Activated naive CD8-positive, alpha-beta T cell (primary cell): ENCODE measurements around the gene BRAF.
"Not testable (repeated sequence)": the region's sequence is repeated elsewhere in the genome, so short reads cannot be mapped to it uniquely, and the experiment has no call there.

ENCODE experiments used
- H3K27ac Mint-ChIP-seq: one replicate; pipeline ENCODE4 v1.8.0; 2021; ENCODE audit warnings: mixed read lengths
- H3K27me3 Mint-ChIP-seq: one replicate; pipeline ENCODE4 v1.8.0; 2021; ENCODE audit warnings: mixed read lengths
- H3K36me3 Mint-ChIP-seq: one replicate; pipeline ENCODE4 v1.8.0; 2021; ENCODE audit warnings: mixed read lengths
- H3K4me1 Mint-ChIP-seq: one replicate; pipeline ENCODE4 v1.8.0; 2021; ENCODE audit warnings: low read depth, mixed read lengths
- H3K4me3 Mint-ChIP-seq: one replicate; pipeline ENCODE4 v1.8.0; 2021; ENCODE audit warnings: mild to moderate bottlenecking, mixed read lengths
- H3K9me3 Mint-ChIP-seq: one replicate; pipeline ENCODE4 v1.8.0; 2021; ENCODE audit warnings: low read depth, mixed read lengths

The BRAF gene

DNA sequence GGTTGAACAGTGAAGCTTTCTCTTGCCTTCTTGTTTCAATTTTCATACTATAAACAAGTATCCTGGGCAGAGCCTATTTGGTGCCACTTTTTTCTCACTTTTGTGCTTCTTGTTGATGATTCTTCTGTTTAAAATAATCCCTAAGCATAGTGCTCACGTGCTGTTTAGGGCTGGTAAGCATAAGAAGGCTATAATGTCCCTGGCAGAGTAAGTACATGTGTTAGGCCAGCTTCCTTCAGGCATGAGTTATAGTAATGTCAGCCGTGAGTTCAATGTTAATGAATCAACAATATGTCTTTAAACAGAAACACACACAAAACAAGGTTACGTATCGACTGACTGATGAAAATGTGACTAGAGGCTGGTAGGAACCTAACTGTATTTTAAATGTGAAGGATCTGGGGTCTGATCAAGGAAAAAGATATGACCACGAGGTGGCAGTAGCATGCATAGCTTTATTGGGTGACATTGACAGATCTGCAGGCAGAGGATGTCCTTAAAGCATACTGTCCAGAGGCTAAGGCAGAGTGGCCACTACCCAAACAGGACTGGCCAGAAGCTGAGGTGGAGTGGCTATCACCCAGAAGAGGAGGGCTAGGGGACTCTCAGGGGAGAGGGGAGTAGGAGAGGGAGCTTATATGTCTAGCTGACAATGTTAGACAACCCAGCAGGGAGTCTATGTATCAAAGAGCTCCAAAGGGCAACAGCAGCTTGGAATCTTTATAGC, 113.7 kb downstream of the BRAF start:
- Mint-ChIP-seq H3K9me3 (no peaks in the 10 kb centered on the region), H3K27me3 (no peaks in the 10 kb centered on the region), H3K27ac (no peak overlapping the region), H3K4me3 (no peak overlapping the region), H3K4me1 (peaks cover 11% of the 10 kb centered on the region), H3K36me3 (no peaks in the 10 kb centered on the region)

DNA sequence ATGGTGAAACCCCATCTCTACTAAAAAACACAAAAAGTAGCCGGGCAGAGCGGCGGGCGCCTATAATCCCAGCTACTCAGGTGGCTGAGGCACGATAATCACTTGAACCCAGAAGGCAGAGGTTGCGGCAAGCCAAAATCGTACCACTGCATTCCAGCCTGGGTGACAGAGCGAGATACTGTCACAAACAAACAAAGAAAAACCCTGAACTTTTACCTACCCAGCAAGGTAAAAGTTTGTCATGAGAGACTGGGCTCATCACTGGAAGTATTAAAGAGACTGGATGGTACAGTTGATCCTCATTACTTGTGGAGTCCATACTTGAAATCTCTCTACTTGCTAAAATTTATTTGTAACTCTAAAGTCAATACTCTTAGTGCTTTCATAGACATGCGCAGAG, 114.3 kb downstream of the BRAF start:
- Mint-ChIP-seq H3K27ac (no peak overlapping the region), H3K36me3 (no peaks in the 10 kb centered on the region), H3K4me1 (peaks cover 11% of the 10 kb centered on the region), H3K27me3 (no peaks in the 10 kb centered on the region), H3K4me3 (no peak overlapping the region), H3K9me3 (no peaks in the 10 kb centered on the region)

DNA sequence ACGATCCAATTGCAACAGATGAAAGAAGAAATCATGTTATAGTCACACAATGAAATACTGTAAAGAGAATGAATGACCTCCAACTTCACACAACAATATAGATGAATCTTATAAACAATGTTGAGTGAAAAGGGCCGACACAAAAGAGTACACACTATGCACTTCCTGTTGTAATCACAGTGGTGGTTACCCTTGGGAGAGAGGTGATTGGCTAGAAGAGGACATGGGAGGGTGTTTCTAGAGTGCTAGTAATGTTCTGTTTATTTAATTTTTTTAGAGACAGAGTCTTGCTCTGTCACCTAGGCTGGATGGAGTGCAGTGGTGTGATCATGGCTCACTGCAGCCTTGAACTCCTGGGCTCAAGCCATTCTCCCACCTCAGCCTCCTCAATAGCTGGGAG, 145.8 kb downstream of the BRAF start:
- Mint-ChIP-seq H3K27me3 (no peaks in the 10 kb centered on the region), H3K27ac (no peak overlapping the region), H3K4me1 (peaks cover 1% of the 10 kb centered on the region), H3K4me3 (no peak overlapping the region), H3K9me3 (no peaks in the 10 kb centered on the region), H3K36me3 (peaks cover 18% of the 10 kb centered on the region)

DNA sequence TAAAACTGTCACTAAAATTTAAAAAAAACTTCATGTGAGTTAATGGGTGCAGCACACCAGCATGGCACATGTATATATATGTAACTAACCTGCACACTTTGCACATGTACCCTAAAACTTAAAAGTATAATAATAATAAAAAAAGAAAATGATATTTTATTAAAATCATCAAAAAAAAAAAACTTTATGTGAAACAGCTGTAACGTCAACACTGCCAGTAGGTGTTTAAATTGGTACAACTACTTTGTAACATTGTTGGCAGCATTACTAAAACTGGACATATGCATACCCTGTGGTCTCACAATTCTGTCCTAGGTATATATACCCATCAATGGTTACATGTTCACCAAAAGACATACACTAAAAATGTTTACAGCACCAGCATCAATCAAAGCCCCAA, 146.2 kb downstream of the BRAF start:
- H3K27ac Mint-ChIP-seq = no peak overlapping the region
- H3K36me3 Mint-ChIP-seq = peaks cover 21% of the 10 kb centered on the region
- H3K4me3 Mint-ChIP-seq = no peak overlapping the region
- no peaks in the 10 kb centered on the region for H3K27me3 Mint-ChIP-seq
- no peaks in the 10 kb centered on the region for H3K9me3 Mint-ChIP-seq
- peaks cover 1% of the 10 kb centered on the region for H3K4me1 Mint-ChIP-seq

DNA sequence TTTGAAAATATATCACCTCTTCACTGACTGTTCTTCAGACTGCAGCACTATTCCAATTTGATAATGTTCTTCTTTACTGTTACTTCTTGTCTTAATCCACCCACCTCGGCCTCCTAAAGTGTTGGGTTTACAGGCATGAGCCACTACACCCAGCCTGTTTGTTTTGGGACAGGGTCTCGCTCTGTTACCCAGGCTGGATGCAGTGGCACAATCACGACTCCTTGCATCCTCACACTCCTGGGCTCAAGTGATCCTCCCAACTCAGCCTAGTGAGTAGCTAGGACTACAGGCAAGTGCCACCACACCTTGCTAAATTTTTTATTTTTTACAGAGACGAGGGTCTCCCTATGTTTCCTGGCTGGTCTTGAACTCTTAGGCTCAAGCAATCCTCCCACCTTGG, 150.4 kb downstream of the BRAF start:
- Mint-ChIP-seq H3K36me3 (peaks cover 32% of the 10 kb centered on the region), H3K27ac (no peak overlapping the region), H3K9me3 (no peaks in the 10 kb centered on the region), H3K4me3 (no peak overlapping the region), H3K4me1 (peaks cover 1% of the 10 kb centered on the region), H3K27me3 (no peaks in the 10 kb centered on the region)

DNA sequence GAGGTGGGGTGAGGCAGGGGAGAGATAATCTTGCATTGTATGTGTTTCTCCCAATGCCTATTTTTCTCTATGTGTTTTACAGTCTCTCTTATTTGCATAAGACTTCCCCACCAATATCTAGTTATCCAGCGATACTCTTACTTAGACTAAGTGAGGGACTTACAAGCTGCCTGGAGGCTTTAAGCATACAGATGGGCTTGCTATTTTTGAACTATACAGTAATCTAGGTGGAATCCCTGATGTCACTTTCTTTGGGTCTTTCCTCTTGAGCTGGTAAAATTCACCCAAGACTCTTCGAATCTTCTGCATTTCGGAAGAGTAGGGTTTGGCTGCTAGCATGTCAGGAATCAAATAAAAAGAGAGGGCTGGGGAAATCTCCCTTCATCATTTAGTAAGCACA, 151.6 kb downstream of the BRAF start:
- H3K9me3 Mint-ChIP-seq = no peaks in the 10 kb centered on the region
- H3K27me3 Mint-ChIP-seq = no peaks in the 10 kb centered on the region
- H3K27ac Mint-ChIP-seq = no peak overlapping the region
- H3K4me3 Mint-ChIP-seq = no peak overlapping the region
- no peaks in the 10 kb centered on the region for H3K4me1 Mint-ChIP-seq
- peaks cover 31% of the 10 kb centered on the region for H3K36me3 Mint-ChIP-seq

DNA sequence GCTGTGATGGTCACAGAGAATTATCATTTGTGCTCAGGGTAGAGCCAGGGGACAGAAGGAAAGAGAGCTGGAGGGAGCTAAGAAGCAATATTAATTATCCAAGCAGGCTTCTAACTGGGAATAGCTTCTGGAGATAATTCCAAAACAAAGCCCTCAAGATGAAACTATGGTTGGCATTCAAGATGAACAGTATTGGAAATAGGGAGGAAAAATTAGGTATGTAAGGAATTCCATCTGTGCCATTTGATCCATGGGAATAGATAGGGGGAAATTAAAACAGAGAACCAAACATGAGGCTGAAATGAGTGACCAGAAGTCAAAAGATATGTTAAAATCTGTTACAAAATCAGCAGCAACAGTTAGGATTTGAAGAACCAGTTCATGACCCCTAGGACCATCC, 152.9 kb downstream of the BRAF start:
- Mint-ChIP-seq H3K9me3 (peaks cover 4% of the 10 kb centered on the region), H3K27me3 (no peaks in the 10 kb centered on the region), H3K4me3 (no peak overlapping the region), H3K27ac (no peak overlapping the region), H3K36me3 (peaks cover 42% of the 10 kb centered on the region), H3K4me1 (no peaks in the 10 kb centered on the region)

DNA sequence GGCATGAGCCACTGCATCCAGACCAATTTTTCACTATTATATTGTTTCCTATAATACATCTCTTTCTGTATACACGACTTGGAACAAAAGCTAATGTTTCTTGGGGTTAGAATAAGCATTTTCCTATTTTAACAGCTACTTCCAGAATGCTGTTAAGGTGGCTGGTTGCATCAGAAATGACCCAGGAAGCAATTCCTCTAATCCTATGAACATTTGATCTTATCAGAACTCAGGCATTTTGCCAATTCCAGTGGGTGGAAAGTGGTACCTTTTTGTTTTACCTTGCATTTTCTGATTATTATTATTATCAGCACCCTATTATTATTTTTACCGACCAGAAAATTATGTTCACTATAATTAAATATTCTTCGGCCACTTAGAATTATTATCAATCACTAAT, 154.9 kb downstream of the BRAF start:
- no peaks in the 10 kb centered on the region for H3K27me3 Mint-ChIP-seq
- H3K9me3 Mint-ChIP-seq = peaks cover 4% of the 10 kb centered on the region
- H3K4me3 Mint-ChIP-seq = no peak overlapping the region

DNA sequence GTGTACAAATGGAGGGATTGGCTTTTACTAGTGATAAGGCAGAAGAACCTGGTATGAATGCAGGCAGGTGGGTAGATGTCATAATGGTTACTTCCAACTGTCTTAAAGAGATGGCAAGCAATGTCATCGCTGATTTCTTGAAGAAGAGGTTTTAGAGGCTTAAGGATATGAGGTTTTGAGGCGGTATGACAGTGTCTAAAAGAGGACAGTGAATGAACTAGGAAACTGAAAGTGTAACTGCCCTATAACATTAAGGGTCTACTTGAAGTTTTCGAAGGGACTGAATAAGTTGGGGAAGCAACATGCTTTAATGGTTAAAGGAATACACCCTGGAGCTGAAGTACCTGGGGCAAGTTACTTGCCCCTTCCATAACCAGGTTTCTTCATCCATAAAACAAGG, 157.3 kb downstream of the BRAF start:
- Mint-ChIP-seq H3K4me1 (no peaks in the 10 kb centered on the region), H3K27me3 (no peaks in the 10 kb centered on the region), H3K36me3 (peaks cover 26% of the 10 kb centered on the region), H3K27ac (no peak overlapping the region), H3K4me3 (no peak overlapping the region), H3K9me3 (peaks cover 4% of the 10 kb centered on the region)

More for the DNA sequence above, 154.9 kb downstream of the BRAF start:
- Mint-ChIP-seq H3K4me1 (no peaks in the 10 kb centered on the region), H3K27ac (no peak overlapping the region), H3K36me3 (peaks cover 38% of the 10 kb centered on the region)

DNA sequence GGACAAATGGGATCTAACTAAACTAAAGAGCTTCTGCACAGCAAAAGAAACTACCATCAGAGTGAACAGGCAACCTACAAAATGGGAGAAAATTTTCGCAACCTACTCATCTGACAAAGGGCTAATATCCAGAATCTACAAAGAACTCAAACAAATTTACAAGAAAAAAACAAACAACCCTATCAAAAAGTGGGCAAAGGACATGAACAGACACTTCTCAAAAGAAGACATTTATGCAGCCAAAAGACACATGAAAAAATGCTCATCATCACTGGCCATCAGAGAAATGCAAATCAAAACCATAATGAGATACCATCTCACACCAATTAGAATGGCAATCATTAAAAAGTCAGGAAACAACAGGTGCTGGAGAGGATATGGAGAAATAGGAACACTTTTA, 159.3 kb downstream of the BRAF start:
- H3K36me3 Mint-ChIP-seq = peaks cover 18% of the 10 kb centered on the region
- not testable (repeated sequence) for H3K9me3 Mint-ChIP-seq, H3K27ac Mint-ChIP-seq, H3K4me1 Mint-ChIP-seq, H3K4me3 Mint-ChIP-seq, H3K27me3 Mint-ChIP-seq

DNA sequence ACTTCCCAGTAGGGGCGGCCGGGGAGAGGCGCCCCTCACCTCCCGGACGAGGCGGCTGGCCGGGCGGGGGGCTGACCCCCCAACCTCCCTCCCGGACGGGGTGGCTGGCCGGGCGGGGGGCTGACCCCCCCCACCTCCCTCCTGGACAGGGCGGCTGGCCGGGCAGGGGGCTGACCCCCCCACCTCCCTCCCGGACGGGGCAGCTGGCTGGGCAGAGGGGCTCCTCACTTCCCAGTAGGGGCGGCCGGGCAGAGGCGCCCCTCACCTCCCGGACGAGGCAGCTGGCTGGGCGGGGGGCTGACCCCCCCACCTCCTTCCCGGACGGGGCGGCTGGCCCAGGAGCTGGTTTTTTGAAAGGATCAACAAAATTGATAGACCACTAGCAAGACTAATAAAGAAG, 161.6 kb downstream of the BRAF start:
- not testable (repeated sequence) for H3K27ac Mint-ChIP-seq, H3K9me3 Mint-ChIP-seq, H3K27me3 Mint-ChIP-seq, H3K4me3 Mint-ChIP-seq, H3K4me1 Mint-ChIP-seq
- peaks cover 19% of the 10 kb centered on the region for H3K36me3 Mint-ChIP-seq

DNA sequence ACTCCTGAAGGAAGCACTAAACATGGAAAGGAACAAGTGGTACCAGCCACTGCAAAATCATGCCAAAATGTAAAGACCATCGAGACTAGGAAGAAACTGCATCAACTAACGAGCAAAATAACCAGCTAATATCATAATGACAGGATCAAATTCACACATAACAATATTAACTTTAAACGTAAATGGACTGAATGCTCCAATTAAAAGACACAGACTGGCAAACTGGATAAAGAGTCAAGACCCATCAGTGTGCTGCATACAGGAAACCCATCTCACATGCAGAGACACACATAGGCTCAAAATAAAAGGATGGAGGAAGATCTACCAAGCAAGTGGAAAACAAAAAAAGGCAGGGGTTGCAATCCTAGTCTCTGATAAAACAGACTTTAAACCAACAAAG, 163.4 kb downstream of the BRAF start:
- H3K36me3 Mint-ChIP-seq, H3K4me3 Mint-ChIP-seq, H3K27ac Mint-ChIP-seq, H3K4me1 Mint-ChIP-seq, H3K9me3 Mint-ChIP-seq, H3K27me3 Mint-ChIP-seq: not testable (repeated sequence)

DNA sequence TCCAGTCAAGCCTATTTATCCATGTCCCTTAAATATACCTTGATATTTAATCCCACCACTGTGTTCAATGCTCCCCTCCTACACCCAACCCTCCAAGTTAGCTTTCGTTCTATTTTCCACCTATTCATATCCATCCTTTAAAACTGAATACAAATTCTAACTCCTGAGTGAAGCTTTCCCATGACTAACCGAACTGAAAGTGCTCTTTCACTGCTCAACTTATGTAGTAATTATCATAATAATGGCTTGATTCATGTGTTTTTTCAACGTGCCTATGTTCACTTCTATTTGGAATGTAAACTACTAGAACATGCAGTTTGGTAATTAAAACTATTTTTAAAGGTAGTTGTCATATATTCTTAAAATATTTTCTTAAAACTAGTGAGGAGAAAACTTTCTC, 170.2 kb downstream of the BRAF start:
- H3K4me1 Mint-ChIP-seq = no peaks in the 10 kb centered on the region
- no peaks in the 10 kb centered on the region for H3K27me3 Mint-ChIP-seq
- H3K36me3 Mint-ChIP-seq = peaks cover 6% of the 10 kb centered on the region

DNA sequence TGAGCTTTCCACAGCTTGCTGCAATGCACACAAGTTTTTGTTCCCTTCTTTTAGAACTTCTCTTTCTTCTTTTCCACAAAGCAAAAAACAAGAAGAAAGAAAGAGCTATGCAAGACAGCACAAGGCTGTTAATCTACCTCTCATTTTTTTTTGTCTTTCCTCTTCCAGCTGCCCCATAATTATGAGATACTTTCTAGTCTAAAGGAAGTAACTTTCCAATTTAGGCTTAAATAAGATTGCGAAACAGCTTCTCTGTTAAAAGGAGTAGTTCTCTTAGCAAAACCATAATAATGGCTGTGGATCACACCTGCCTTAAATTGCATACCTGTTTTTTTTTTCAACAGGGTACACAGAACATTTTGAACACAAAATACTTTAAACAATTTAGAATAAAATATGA, 172.2 kb downstream of the BRAF start:
- Mint-ChIP-seq H3K27ac (no peak overlapping the region), H3K36me3 (peaks cover 7% of the 10 kb centered on the region), H3K9me3 (no peaks in the 10 kb centered on the region), H3K4me3 (no peak overlapping the region), H3K27me3 (no peaks in the 10 kb centered on the region), H3K4me1 (no peaks in the 10 kb centered on the region)

More for the DNA sequence above, 170.2 kb downstream of the BRAF start:
- H3K27ac Mint-ChIP-seq = no peak overlapping the region
- no peaks in the 10 kb centered on the region for H3K9me3 Mint-ChIP-seq
- H3K4me3 Mint-ChIP-seq = no peak overlapping the region

DNA sequence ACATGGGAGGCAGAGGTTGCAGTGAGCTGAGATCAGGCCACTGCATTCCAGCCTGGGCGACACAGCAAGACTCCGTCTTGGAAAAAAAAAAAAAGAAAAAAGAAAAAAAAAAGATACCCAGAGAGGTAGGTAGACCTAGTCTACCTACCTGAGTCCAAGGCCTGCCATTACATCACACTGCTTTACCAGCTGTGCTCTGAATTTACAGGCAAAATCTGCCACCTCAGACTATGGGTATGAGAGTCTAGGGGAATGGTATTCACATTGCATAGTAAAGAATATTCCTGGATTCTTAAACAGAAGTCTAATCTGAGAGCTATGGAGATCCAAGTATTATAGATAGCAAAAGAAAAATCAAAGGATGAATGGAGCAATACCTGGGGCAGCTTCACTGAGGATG, 178.0 kb downstream of the BRAF start:
- Mint-ChIP-seq H3K4me1 (no peaks in the 10 kb centered on the region), H3K27ac (no peak overlapping the region), H3K36me3 (peaks cover 12% of the 10 kb centered on the region), H3K27me3 (no peaks in the 10 kb centered on the region), H3K9me3 (no peaks in the 10 kb centered on the region), H3K4me3 (no peak overlapping the region)

DNA sequence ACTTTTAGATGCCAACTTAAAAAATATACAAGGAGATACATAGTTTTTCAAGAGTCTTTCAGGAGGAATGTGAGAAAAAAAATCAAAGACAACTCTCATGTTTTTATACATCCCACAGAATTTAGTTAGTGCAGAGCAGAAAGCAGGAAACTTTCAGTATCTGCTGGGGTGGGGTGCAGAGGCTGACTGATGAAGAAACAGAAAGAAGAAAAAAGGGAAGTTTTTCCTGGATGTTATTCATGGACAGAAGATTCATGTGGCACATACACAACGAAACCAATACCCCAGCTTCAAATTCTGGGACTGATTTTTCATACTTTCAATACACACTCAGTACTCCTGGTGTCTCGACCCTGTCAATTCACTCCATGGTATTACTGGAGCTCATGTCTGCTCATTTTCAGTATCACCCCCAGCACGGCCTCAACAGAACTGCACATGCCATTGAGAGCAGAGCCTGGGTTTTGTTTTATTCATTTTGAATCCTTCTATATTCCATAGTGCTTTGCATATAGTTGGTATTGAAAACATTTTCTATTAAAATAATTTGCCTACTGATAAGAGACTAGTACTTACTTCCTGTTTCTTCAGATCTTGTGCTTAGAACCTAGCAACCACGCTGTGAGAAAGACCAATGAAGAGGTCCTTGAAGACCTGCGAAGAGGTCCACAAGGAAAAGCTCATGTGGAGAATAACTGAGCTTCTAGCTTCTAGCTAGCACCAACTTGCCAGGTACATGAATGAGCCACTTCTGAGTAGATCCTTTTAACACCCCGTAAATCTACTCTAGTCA, 179.3 kb downstream of the BRAF start:
- H3K27ac Mint-ChIP-seq = no peak overlapping the region
- H3K4me3 Mint-ChIP-seq = no peak overlapping the region
- no peaks in the 10 kb centered on the region for H3K9me3 Mint-ChIP-seq
- no peaks in the 10 kb centered on the region for H3K27me3 Mint-ChIP-seq
- peaks cover 13% of the 10 kb centered on the region for H3K36me3 Mint-ChIP-seq
- no peaks in the 10 kb centered on the region for H3K4me1 Mint-ChIP-seq
